GM23338 (cell line): ENCODE data around the gene RGS3. TPM values are rescaled to one million over a fixed set of nuclear protein-coding genes. Genes with fewer than 3 reads are reported as not detected.

Experiments used
- ATAC-seq: fragments of 200-7000 bp; cut with Tn5 transposase; 3 replicates; pipeline ENCODE4 v1.9.1; 2020
- DNase-seq: peaks from one replicate; pipeline ENCODE4 v3.0.0-alpha.2; 2015; ENCODE audit warnings: low spot score
- H2AFZ ChIP-seq: fragments of 200-600 bp; sonication (generic); 2 replicates; pipeline ENCODE4 v1.8.0; 2016; ENCODE audit warnings: antibody characterized with exemption, mild to moderate bottlenecking, moderate library complexity
- H3F3A ChIP-seq: fragments of 200-600 bp; sonication (generic); replicated peaks from 2 replicates; pipeline ENCODE4 v1.8.0; 2017; ENCODE audit warnings: antibody characterized with exemption, mixed run types, low read depth
- H3K27ac ChIP-seq: fragments of 200-600 bp; sonication (generic); 2 replicates; pipeline ENCODE4 v1.6.1; 2016; ENCODE audit warnings: low read depth
- H3K27me3 ChIP-seq: fragments of 200-600 bp; sonication (generic); 2 replicates; pipeline ENCODE4 v1.8.0; 2016; ENCODE audit warnings: mild to moderate bottlenecking, mixed run types, moderate library complexity; ENCODE audit not compliant: insufficient read depth
- H3K36me3 ChIP-seq: fragments of 200-600 bp; sonication (generic); 2 replicates; pipeline ENCODE4 v1.8.0; 2016; ENCODE audit warnings: mild to moderate bottlenecking; ENCODE audit not compliant: insufficient read depth
- H3K4me1 ChIP-seq: fragments of 200-600 bp; sonication (generic); 2 replicates; pipeline ENCODE4 v1.8.0; 2016; ENCODE audit warnings: mild to moderate bottlenecking, moderate library complexity; ENCODE audit not compliant: insufficient read depth
- H3K4me2 ChIP-seq: fragments of 200-600 bp; sonication (generic); 2 replicates; pipeline ENCODE4 v1.7.1; 2017; ENCODE audit warnings: mixed run types
- H3K4me3 ChIP-seq: fragments of 200-600 bp; sonication (generic); 2 replicates; pipeline ENCODE4 v1.6.1; 2016; ENCODE audit warnings: mixed run types
- H3K79me2 ChIP-seq: fragments of 200-600 bp; sonication (generic); replicated peaks from 2 replicates; pipeline ENCODE4 v1.8.0; 2017; ENCODE audit warnings: mild to moderate bottlenecking; ENCODE audit not compliant: insufficient read depth
- H3K9me2 ChIP-seq: fragments of 200-600 bp; sonication (generic); 2 replicates; pipeline ENCODE4 v1.8.0; 2017; ENCODE audit not compliant: insufficient read depth
- H4K20me1 ChIP-seq: fragments of 200-600 bp; sonication (generic); replicated peaks from 2 replicates; pipeline ENCODE4 v1.8.0; 2017; ENCODE audit warnings: mild to moderate bottlenecking; ENCODE audit not compliant: insufficient read depth
- H3K27ac Mint-ChIP-seq: 2 replicates; pipeline ENCODE4 v1.8.0; 2020; ENCODE audit warnings: inconsistent platforms, mild to moderate bottlenecking, moderate library complexity, mixed read lengths
- H3K27me3 Mint-ChIP-seq: 3 replicates; pipeline ENCODE4 v1.8.0; 2022; ENCODE audit warnings: low read depth, mild to moderate bottlenecking, moderate library complexity, mixed read lengths, inconsistent platforms; ENCODE audit not compliant: insufficient read depth, poor library complexity
- H3K36me3 Mint-ChIP-seq: 3 replicates; pipeline ENCODE4 v1.8.0; 2021; ENCODE audit warnings: low read depth, mild to moderate bottlenecking, inconsistent platforms, moderate library complexity, mixed read lengths
- H3K4me1 Mint-ChIP-seq: 3 replicates; pipeline ENCODE4 v1.8.0; 2020; ENCODE audit warnings: mild to moderate bottlenecking, inconsistent platforms, mixed read lengths
- H3K4me3 Mint-ChIP-seq: 3 replicates; pipeline ENCODE4 v1.8.0; 2021; ENCODE audit warnings: moderate library complexity, mild to moderate bottlenecking, inconsistent platforms, mixed read lengths
- H3K9me3 Mint-ChIP-seq: 3 replicates; pipeline ENCODE4 v1.8.0; 2020; ENCODE audit warnings: moderate library complexity, mild to moderate bottlenecking, inconsistent platforms, mixed read lengths
- CREB1 ChIP-seq: fragments of 250-450 bp; sonication (Bioruptor Pico); IDR thresholded peaks from 2 replicates; pipeline ENCODE4 v1.5.0; 2020; ENCODE audit warnings: low read depth, mild to moderate bottlenecking, moderate library complexity
- EZH2 ChIP-seq: fragments of 200-600 bp; sonication (generic); IDR thresholded peaks from one replicate; pipeline ENCODE4 v1.8.0; 2017; ENCODE audit warnings: antibody characterized with exemption, mild to moderate bottlenecking, low read depth; ENCODE audit not compliant: unreplicated experiment
- EZH2phosphoT487 ChIP-seq: fragments of 200-600 bp; sonication (generic); IDR thresholded peaks from one replicate; pipeline ENCODE4 v1.8.1; 2018; ENCODE audit warnings: antibody characterized with exemption; ENCODE audit not compliant: unreplicated experiment
- JUNB ChIP-seq: IDR thresholded peaks from one replicate; pipeline ENCODE4 v1.6.1; 2016; ENCODE audit warnings: antibody characterized with exemption; ENCODE audit not compliant: unreplicated experiment
- NANOG ChIP-seq: IDR thresholded peaks from 2 replicates; pipeline ENCODE4 v1.6.1; 2016; ENCODE audit warnings: antibody characterized with exemption, borderline replicate concordance
- POLR2AphosphoS5 ChIP-seq: IDR thresholded peaks from 2 replicates; pipeline ENCODE4 v1.6.1; 2016; ENCODE audit warnings: antibody characterized with exemption, low read depth
- STAT1 ChIP-seq: IDR thresholded peaks from one replicate; pipeline ENCODE4 v1.6.1; 2016; ENCODE audit warnings: antibody characterized with exemption; ENCODE audit not compliant: unreplicated experiment
- ZNF114 ChIP-seq: fragments of 250-450 bp; sonication (Bioruptor Pico); IDR thresholded peaks from 2 replicates; pipeline ENCODE4 v1.5.0; 2020; ENCODE audit warnings: mild to moderate bottlenecking, moderate library complexity
- ZNF331 ChIP-seq: fragments of 250-450 bp; sonication (Bioruptor Pico); IDR thresholded peaks from 2 replicates; pipeline ENCODE4 v1.5.0; 2020; ENCODE audit warnings: low read depth, mild to moderate bottlenecking, moderate library complexity
- polyA plus RNA-seq: library from polyadenylated mRNA; unstranded; fragments of >200 nt; fragmentation: Nextera tagmentation; extraction: Ambion mirVana; gene quantifications from 2 replicates; pipeline ENCODE4 v1.2.1, GENCODE V29; 2016
- total RNA-seq: library from RNA; depleted of rRNA; stranded (reverse); fragments of >200 nt; shearing (Covaris generic); gene quantifications from 2 replicates; pipeline ENCODE4 v1.2.3, GENCODE V29; 2014
- TF ChIP-seq, protein P1 (sequence below): fragments of 250-450 bp; sonication (Bioruptor Pico); IDR thresholded peaks from 2 replicates; pipeline ENCODE4 v1.5.0; 2020; ENCODE audit warnings: mild to moderate bottlenecking, moderate library complexity
- TF ChIP-seq, protein P2 (sequence below), 2 experiments: fragments of 200-600 bp in 1 of 2; sonication (generic) in 1 of 2; conservative IDR thresholded peaks; 2 replicates each; pipeline versions ENCODE4 v1.5.1 to v1.6.1; 2016 to 2017; ENCODE audit warnings: antibody characterized with exemption in 2 of 2, low read depth in 2 of 2, mild to moderate bottlenecking in 2 of 2, moderate library complexity in 1 of 2
- TF ChIP-seq, protein P3 (sequence below): IDR thresholded peaks from one replicate; pipeline ENCODE4 v1.6.1; 2018; ENCODE audit warnings: antibody characterized with exemption; ENCODE audit not compliant: unreplicated experiment
- TF ChIP-seq, protein P4 (sequence below): IDR thresholded peaks from 2 replicates; pipeline ENCODE4 v1.6.1; 2016; ENCODE audit warnings: antibody characterized with exemption

RGS3 gene
- total and polyA plus RNA-seq, 2 experiments from 2014 or later = 14.2 to 24.3 TPM

DNA sequence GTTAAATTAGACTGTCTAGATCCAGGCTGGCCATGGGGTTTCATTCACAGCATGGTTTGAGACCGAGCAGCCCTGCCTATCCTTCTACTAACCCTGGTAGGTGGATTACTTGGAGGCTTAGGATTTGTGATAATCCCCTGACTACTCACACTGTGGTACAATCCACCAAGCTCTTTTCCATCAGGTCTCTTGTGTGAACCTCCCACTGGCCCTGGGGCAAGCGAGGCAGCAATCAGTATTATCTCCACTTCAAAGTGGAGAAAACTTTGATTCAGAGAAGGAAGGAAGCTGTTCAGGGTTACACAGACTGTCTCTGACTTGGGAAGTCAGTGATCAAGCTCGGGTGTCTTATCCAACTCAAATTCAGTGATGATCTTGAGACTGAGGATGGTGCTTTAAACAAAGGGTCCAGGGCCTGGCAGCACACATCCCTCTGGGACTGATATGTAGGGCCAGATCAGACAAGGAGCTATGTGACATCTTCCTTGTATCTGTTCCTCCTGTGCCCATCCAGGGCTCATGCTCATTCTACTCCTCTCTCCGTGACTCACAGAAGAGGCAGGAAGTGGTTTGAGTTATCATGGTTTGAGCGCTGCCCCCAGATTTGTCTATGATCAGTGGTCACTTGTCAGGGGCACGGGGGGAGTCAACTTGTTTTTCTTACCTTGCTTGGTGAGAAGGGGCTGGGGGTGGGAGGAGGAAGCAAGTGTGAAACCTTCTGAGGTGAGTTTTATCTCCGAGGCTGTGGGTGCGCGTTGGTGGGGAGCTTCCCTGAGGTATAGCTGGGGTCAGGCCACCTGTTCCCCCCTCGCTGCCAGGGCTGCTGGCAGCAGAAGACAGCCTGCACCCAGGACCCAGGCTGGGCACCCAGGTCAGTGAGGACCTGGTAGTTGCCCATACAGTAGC is 48.6 kb downstream of the RGS3 start:
- Histone ChIP-seq H3K4me1 (no peaks in the 10 kb centered on the region), H3K27ac (no peak overlapping the region), H3K4me2 (no peak overlapping the region), H3K27me3 (no peaks in the 10 kb centered on the region), H3K79me2 (no peaks in the 10 kb centered on the region), H3F3A (no peaks in the 10 kb centered on the region), H4K20me1 (no peaks in the 10 kb centered on the region), H3K36me3 (no peaks in the 10 kb centered on the region), H2AFZ (no peak overlapping the region), H3K9me2 (no peaks in the 10 kb centered on the region), H3K4me3 (no peak overlapping the region)
- Mint-ChIP-seq H3K36me3 (no peaks in the 10 kb centered on the region), H3K27me3 (peaks cover 6% of the 10 kb centered on the region), H3K9me3 (no peaks in the 10 kb centered on the region), H3K4me1 (peaks cover 3% of the 10 kb centered on the region; the same call in 2 of the 3 replicates), H3K27ac (no peak overlapping the region), H3K4me3 (no peak overlapping the region)
- TF ChIP-seq NANOG = no peak
- TF ChIP-seq, protein P1, sequence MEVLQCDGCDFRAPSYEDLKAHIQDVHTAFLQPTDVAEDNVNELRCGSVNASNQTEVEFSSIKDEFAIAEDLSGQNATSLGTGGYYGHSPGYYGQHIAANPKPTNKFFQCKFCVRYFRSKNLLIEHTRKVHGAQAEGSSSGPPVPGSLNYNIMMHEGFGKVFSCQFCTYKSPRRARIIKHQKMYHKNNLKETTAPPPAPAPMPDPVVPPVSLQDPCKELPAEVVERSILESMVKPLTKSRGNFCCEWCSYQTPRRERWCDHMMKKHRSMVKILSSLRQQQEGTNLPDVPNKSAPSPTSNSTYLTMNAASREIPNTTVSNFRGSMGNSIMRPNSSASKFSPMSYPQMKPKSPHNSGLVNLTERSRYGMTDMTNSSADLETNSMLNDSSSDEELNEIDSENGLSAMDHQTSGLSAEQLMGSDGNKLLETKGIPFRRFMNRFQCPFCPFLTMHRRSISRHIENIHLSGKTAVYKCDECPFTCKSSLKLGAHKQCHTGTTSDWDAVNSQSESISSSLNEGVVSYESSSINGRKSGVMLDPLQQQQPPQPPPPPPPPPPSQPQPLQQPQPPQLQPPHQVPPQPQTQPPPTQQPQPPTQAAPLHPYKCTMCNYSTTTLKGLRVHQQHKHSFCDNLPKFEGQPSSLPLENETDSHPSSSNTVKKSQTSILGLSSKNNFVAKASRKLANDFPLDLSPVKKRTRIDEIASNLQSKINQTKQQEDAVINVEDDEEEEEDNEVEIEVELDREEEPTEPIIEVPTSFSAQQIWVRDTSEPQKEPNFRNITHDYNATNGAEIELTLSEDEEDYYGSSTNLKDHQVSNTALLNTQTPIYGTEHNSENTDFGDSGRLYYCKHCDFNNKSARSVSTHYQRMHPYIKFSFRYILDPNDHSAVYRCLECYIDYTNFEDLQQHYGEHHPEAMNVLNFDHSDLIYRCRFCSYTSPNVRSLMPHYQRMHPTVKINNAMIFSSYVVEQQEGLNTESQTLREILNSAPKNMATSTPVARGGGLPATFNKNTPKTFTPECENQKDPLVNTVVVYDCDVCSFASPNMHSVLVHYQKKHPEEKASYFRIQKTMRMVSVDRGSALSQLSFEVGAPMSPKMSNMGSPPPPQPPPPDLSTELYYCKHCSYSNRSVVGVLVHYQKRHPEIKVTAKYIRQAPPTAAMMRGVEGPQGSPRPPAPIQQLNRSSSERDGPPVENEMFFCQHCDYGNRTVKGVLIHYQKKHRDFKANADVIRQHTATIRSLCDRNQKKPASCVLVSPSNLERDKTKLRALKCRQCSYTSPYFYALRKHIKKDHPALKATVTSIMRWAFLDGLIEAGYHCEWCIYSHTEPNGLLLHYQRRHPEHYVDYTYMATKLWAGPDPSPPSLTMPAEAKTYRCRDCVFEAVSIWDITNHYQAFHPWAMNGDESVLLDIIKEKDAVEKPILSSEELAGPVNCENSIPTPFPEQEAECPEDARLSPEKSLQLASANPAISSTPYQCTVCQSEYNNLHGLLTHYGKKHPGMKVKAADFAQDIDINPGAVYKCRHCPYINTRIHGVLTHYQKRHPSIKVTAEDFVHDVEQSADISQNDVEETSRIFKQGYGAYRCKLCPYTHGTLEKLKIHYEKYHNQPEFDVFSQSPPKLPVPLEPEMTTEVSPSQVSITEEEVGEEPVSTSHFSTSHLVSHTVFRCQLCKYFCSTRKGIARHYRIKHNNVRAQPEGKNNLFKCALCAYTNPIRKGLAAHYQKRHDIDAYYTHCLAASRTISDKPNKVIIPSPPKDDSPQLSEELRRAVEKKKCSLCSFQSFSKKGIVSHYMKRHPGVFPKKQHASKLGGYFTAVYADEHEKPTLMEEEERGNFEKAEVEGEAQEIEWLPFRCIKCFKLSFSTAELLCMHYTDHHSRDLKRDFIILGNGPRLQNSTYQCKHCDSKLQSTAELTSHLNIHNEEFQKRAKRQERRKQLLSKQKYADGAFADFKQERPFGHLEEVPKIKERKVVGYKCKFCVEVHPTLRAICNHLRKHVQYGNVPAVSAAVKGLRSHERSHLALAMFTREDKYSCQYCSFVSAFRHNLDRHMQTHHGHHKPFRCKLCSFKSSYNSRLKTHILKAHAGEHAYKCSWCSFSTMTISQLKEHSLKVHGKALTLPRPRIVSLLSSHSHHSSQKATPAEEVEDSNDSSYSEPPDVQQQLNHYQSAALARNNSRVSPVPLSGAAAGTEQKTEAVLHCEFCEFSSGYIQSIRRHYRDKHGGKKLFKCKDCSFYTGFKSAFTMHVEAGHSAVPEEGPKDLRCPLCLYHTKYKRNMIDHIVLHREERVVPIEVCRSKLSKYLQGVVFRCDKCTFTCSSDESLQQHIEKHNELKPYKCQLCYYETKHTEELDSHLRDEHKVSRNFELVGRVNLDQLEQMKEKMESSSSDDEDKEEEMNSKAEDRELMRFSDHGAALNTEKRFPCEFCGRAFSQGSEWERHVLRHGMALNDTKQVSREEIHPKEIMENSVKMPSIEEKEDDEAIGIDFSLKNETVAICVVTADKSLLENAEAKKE (CRISPR knock-in tag) = no peak
- TF ChIP-seq, protein P2, sequence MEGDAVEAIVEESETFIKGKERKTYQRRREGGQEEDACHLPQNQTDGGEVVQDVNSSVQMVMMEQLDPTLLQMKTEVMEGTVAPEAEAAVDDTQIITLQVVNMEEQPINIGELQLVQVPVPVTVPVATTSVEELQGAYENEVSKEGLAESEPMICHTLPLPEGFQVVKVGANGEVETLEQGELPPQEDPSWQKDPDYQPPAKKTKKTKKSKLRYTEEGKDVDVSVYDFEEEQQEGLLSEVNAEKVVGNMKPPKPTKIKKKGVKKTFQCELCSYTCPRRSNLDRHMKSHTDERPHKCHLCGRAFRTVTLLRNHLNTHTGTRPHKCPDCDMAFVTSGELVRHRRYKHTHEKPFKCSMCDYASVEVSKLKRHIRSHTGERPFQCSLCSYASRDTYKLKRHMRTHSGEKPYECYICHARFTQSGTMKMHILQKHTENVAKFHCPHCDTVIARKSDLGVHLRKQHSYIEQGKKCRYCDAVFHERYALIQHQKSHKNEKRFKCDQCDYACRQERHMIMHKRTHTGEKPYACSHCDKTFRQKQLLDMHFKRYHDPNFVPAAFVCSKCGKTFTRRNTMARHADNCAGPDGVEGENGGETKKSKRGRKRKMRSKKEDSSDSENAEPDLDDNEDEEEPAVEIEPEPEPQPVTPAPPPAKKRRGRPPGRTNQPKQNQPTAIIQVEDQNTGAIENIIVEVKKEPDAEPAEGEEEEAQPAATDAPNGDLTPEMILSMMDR (conservative IDR thresholded peaks at IDR 0.05; ENCODE audit: low read depth in 2 of 2) = no peak
- TF ChIP-seq EZH2 = no peak
- TF ChIP-seq, protein P3, sequence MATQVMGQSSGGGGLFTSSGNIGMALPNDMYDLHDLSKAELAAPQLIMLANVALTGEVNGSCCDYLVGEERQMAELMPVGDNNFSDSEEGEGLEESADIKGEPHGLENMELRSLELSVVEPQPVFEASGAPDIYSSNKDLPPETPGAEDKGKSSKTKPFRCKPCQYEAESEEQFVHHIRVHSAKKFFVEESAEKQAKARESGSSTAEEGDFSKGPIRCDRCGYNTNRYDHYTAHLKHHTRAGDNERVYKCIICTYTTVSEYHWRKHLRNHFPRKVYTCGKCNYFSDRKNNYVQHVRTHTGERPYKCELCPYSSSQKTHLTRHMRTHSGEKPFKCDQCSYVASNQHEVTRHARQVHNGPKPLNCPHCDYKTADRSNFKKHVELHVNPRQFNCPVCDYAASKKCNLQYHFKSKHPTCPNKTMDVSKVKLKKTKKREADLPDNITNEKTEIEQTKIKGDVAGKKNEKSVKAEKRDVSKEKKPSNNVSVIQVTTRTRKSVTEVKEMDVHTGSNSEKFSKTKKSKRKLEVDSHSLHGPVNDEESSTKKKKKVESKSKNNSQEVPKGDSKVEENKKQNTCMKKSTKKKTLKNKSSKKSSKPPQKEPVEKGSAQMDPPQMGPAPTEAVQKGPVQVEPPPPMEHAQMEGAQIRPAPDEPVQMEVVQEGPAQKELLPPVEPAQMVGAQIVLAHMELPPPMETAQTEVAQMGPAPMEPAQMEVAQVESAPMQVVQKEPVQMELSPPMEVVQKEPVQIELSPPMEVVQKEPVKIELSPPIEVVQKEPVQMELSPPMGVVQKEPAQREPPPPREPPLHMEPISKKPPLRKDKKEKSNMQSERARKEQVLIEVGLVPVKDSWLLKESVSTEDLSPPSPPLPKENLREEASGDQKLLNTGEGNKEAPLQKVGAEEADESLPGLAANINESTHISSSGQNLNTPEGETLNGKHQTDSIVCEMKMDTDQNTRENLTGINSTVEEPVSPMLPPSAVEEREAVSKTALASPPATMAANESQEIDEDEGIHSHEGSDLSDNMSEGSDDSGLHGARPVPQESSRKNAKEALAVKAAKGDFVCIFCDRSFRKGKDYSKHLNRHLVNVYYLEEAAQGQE = no peak
- no peak for TF ChIP-seq EZH2phosphoT487
- no peak for TF ChIP-seq ZNF114
- TF ChIP-seq CREB1 (CRISPR knock-in tag) = no peak
- TF ChIP-seq POLR2AphosphoS5 = no peak
- TF ChIP-seq STAT1 = no peak
- TF ChIP-seq ZNF331 (CRISPR knock-in tag) = no peak
- no peak for TF ChIP-seq JUNB
- TF ChIP-seq, protein P4, sequence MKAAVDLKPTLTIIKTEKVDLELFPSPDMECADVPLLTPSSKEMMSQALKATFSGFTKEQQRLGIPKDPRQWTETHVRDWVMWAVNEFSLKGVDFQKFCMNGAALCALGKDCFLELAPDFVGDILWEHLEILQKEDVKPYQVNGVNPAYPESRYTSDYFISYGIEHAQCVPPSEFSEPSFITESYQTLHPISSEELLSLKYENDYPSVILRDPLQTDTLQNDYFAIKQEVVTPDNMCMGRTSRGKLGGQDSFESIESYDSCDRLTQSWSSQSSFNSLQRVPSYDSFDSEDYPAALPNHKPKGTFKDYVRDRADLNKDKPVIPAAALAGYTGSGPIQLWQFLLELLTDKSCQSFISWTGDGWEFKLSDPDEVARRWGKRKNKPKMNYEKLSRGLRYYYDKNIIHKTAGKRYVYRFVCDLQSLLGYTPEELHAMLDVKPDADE = no peak
- ATAC-seq (no peak), DNase-seq (no peak)
